Spleen (tissue), 11 donors: ENCODE data around the gene CETN1. TPM values are rescaled to one million over a fixed set of nuclear protein-coding genes. Genes with fewer than 3 reads are reported as not detected.

Experiments
- DNase-seq: peaks from one replicate; pipeline ENCODE4 v3.0.0-alpha.2; 2020
- H3K27ac ChIP-seq, 8 donors: fragments of 200-600 bp; sonication (generic) in 7 of 8; 1 replicate in 4 of 8; 2 replicates in 4 of 8; pipeline versions ENCODE4 v1.5.0 to v1.8.0; 2016 to 2021; ENCODE audit warnings: inconsistent platforms in 4 of 8, mild to moderate bottlenecking in 4 of 8, moderate library complexity in 1 of 8
- H3K27me3 ChIP-seq, 7 donors: fragments of 200-600 bp; sonication (generic) in 6 of 7; replicated peaks in 1 of 7; 1 replicate in 4 of 7; 2 replicates in 3 of 7; pipeline versions ENCODE4 v1.5.0 to v1.8.0; 2016 to 2021; ENCODE audit warnings: inconsistent platforms in 3 of 7, mild to moderate bottlenecking in 1 of 7
- H3K36me3 ChIP-seq, 6 donors: fragments of 200-600 bp; sonication (generic) in 5 of 6; 1 replicate in 4 of 6; 2 replicates in 2 of 6; pipeline versions ENCODE4 v1.5.0 to v1.8.0; 2016 to 2021; ENCODE audit warnings: inconsistent platforms in 2 of 6
- H3K4me1 ChIP-seq, 6 donors: fragments of 200-600 bp; sonication (generic) in 5 of 6; 1 replicate in 3 of 6; 2 replicates in 3 of 6; pipeline versions ENCODE4 v1.5.0 to v1.8.0; 2016 to 2021; ENCODE audit warnings: inconsistent platforms in 3 of 6
- H3K4me3 ChIP-seq, 8 donors: fragments of 200-600 bp; sonication (generic) in 7 of 8; 1 replicate in 4 of 8; 2 replicates in 4 of 8; pipeline versions ENCODE4 v1.5.0 to v1.8.0; 2016 to 2021; ENCODE audit warnings: inconsistent platforms in 4 of 8, mild to moderate bottlenecking in 4 of 8, moderate library complexity in 2 of 8
- H3K9me3 ChIP-seq, 8 donors: fragments of 200-600 bp; sonication (generic) in 7 of 8; 1 replicate in 4 of 8; 2 replicates in 4 of 8; pipeline versions ENCODE4 v1.5.0 to v1.8.0; 2016 to 2021; ENCODE audit warnings: inconsistent platforms in 4 of 8
- CTCF ChIP-seq, 11 experiments: fragments of 200-600 bp in 7 of 11; fragments of 450-650 bp in 4 of 11; sonication (generic) in 4 of 11; IDR thresholded peaks in 8 of 11; conservative IDR thresholded peaks in 3 of 11; 1 replicate in 7 of 11; 2 replicates in 4 of 11; pipeline versions ENCODE4 v1.4.0 to v1.8.0; 2016 to 2021; ENCODE audit warnings: antibody characterized with exemption in 11 of 11, inconsistent platforms in 4 of 11, mild to moderate bottlenecking in 1 of 11
- POLR2A ChIP-seq, 3 donors: fragments of 450-650 bp; IDR thresholded peaks; one replicate each; pipeline ENCODE4 v1.5.1; 2017; ENCODE audit warnings: antibody characterized with exemption in 3 of 3, mild to moderate bottlenecking in 1 of 3
- POLR2AphosphoS5 ChIP-seq, 3 donors: sonication (generic); formaldehyde crosslinking; IDR thresholded peaks; one replicate each; pipeline ENCODE4 v1.5.1; 2017; ENCODE audit warnings: antibody characterized with exemption in 3 of 3
- WGBS, 5 donors: extraction: QIAGEN DNeasy Blood & Tissue Kit in 3 of 5; methylation state at CpG; one replicate each; pipeline versions ENCODE4 v1.1.5 to v1.1.7; 2013 to 2018; 5-methylcytosine and 5-hydroxymethylcytosine counted together
- intact Hi-C: fragments of 100-400 bp; cut with DNase I; formaldehyde crosslinking; loops from one replicate; pipeline ENCODE4 v1.15.0; 2023; ENCODE audit warnings: low total_unique reads
- polyA plus RNA-seq, 3 donors: library from polyadenylated mRNA; stranded (reverse); fragments of 200-250 nt; gene quantifications; one replicate each; pipeline ENCODE4 v1.2.1, GENCODE V29; 2013
- total RNA-seq, 7 donors: library from RNA; depleted of rRNA in 3 of 7; stranded (reverse); fragments of >200 nt in 3 of 7; fragmentation: NEBNext Ultra II Directional in 4 of 7; extraction: Animal tissue kit (Norgen Biotek cat#: 25700) in 4 of 7; gene quantifications; one replicate each; pipeline versions ENCODE4 v1.1.0 to v1.2.1, GENCODE V29; 2016 to 2021
- donor health status: healthy with polysubstance abuse.
- donor health status: DM: no; HTN: no; CAD: no; lungs with moderate emphysema.
- donor health status: DM: no; HTN: no; CAD: no.
- donor health status: Bipolar disorder and iron deficiency.
- donor health status: healthy.
- donor health status: DM: no; HTN: no; CAD: no.
- donor health status: DM: yes; HTN: yes; CAD: no.

CETN1 gene
- total and polyA plus RNA-seq, 10 donors, result not detected

GRCh38 chr18:595068-595467 lies 14.9 kb downstream of the CETN1 start:
- Histone ChIP-seq H3K27me3 (peaks cover 0 to 46% (median 0%) of the 10 kb centered on the region in 7 donors), H3K27ac (no peak overlapping the region), H3K4me1 (peaks cover 0 to 15% (median 4%) of the 10 kb centered on the region in 6 donors), H3K4me3 (no peak overlapping the region), H3K36me3 (no peaks in the 10 kb centered on the region), H3K9me3 (peaks cover 0 to 15% (median 7%) of the 10 kb centered on the region in 8 donors)
- TF ChIP-seq POLR2A (IDR thresholded peaks at IDR 0.05) (no peak), CTCF (IDR thresholded peaks at IDR 0.05 in 8 of 11, conservative IDR thresholded peaks at IDR 0.05 in 3 of 11) (no peak), POLR2AphosphoS5 (IDR thresholded peaks at IDR 0.05) (no peak)
- 80 to 90% (median 82%) methylated on average over 4 of the region's 4 CpGs for WGBS, 5 donors
- intact Hi-C loops, result no loop called here
- no peak for DNase-seq

DNA sequence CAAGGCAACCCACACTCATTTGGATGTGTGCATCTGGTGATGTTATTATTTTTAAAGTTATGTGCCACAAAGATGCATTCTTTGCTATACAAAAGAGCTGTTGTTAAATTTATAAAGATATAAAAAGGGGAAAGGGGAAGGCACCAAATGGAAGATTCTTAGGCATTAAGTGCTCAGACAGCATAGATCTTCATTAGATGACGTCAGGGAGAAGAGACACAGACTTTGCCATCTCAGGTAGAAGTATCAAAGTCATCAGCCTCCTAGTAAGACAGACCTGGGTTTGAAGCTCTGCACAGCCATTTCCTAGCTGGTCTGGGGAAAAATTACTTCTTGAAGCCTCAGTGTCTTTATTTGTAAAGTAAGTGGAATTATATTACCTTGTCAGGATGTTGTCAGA lies 15.4 kb downstream of the CETN1 start:
- TF ChIP-seq POLR2AphosphoS5 (IDR thresholded peaks at IDR 0.05) (no peak), POLR2A (IDR thresholded peaks at IDR 0.05) (no peak), CTCF (IDR thresholded peaks at IDR 0.05 in 8 of 11, conservative IDR thresholded peaks at IDR 0.05 in 3 of 11) (no peak)
- peaks cover 0 to 15% (median 4%) of the 10 kb centered on the region in 6 donors for H3K4me1 ChIP-seq
- intact Hi-C loops, result no loop called here
- H3K36me3 ChIP-seq, result no peaks in the 10 kb centered on the region
- peaks cover 0 to 48% (median 0%) of the 10 kb centered on the region in 7 donors for H3K27me3 ChIP-seq
- peaks cover 0 to 10% (median 2%) of the 10 kb centered on the region in 8 donors for H3K9me3 ChIP-seq
- H3K4me3 ChIP-seq, result no peak overlapping the region
- no peak overlapping the region for H3K27ac ChIP-seq
- no peak for DNase-seq
- WGBS, 5 donors, result 66 to 85% (median 75%) methylated on average over 1 of the region's 1 CpG

DNA sequence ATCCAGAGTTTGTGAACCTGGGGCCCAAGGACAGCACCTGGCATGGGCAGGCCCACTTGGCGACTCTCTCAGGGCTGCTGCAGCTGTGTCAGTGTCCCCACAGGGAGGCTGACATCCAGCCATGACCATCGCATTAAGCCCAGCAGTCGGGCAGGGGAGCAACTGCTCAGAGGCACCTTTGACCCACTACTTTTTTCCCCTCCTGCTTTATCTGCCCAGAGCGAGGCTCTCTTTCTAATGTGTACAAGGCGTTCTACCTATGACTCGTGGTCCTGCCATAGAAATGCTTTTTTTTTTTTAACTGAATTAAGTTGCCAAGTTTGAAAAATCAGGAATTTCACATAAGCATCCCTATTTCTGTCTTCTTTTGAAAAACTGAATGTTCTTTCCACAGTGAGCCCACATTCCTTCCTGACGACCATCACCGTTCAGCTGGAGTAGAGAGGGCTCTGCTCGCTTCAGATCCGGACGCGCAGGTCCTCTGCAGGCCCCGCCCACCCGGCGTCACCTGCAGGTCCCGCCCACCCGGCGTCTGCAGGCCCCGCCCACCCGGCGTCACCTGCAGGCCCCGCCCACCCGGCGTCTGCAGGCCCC lies 16.2 kb downstream of the CETN1 start:
- no peaks in the 10 kb centered on the region for H3K36me3 ChIP-seq
- intact Hi-C loops, result no loop called here
- peaks cover 0 to 15% (median 4%) of the 10 kb centered on the region in 6 donors for H3K4me1 ChIP-seq
- no peak overlapping the region for H3K27ac ChIP-seq
- peak overlapping the region in 2 of 8 donors; percentile 5 to 54 for H3K4me3 ChIP-seq
- no peak for TF ChIP-seq CTCF (IDR thresholded peaks at IDR 0.05 in 8 of 11, conservative IDR thresholded peaks at IDR 0.05 in 3 of 11)
- TF ChIP-seq POLR2AphosphoS5 (IDR thresholded peaks at IDR 0.05), result no peak
- no peak for TF ChIP-seq POLR2A (IDR thresholded peaks at IDR 0.05)
- WGBS, 5 donors, result 21 to 37% (median 30%) methylated on average over 13 to 24 of the region's 24 CpGs
- DNase-seq, result no peak
- peaks cover 0 to 48% (median 0%) of the 10 kb centered on the region in 7 donors for H3K27me3 ChIP-seq
- H3K9me3 ChIP-seq, result peaks cover 0 to 5% (median 0%) of the 10 kb centered on the region in 8 donors

DNA sequence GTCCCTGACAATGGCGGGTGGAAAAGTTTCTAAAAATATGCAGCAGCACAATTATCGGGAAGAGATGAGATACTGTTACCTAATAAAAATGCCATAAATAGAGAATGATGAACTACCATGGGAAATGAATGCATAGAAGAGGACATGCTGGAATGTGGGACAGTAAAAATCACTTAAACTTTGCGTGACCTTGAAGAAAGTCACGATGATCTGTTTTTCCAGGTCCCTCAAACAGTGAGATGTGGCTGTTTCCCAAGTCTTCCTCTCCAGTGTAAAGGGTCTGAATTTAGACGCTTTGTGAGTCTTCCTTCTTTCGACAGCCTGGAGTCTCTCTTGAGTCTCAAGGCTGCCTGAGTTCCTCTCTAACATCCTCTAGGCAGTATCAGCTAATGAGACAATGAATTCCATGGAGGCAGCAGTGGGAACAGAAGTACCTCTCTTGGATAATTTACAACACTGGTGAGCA lies 18.0 kb downstream of the CETN1 start:
- Histone ChIP-seq H3K36me3 (no peaks in the 10 kb centered on the region), H3K4me1 (peaks cover 0 to 15% (median 4%) of the 10 kb centered on the region in 6 donors), H3K4me3 (no peak overlapping the region), H3K9me3 (peaks cover 0 to 5% (median 0%) of the 10 kb centered on the region in 8 donors), H3K27me3 (peaks cover 0 to 44% (median 0%) of the 10 kb centered on the region in 7 donors), H3K27ac (no peak overlapping the region)
- DNase-seq, result no peak
- intact Hi-C loops, result no loop called here
- WGBS, 5 donors, result 52 to 71% (median 61%) methylated on average over 6 of the region's 6 CpGs
- no peak for TF ChIP-seq POLR2A (IDR thresholded peaks at IDR 0.05)
- TF ChIP-seq POLR2AphosphoS5 (IDR thresholded peaks at IDR 0.05), result no peak
- TF ChIP-seq CTCF (IDR thresholded peaks at IDR 0.05 in 8 of 11, conservative IDR thresholded peaks at IDR 0.05 in 3 of 11), result no peak
